Progenitor cell of endocrine pancreas (in vitro differentiated cells): ENCODE measurements around the gene USF1. TPM values are rescaled to one million over a fixed set of nuclear protein-coding genes. Genes with fewer than 3 reads are reported as not detected.

ENCODE experiments used
- total RNA-seq: library from RNA; stranded (reverse); gene quantifications from 2 replicates; pipeline ENCODE4 v1.2.1, GENCODE V29; 2021

Gene USF1
- total RNA-seq, 1 donor from 2014 or later = 88.7 TPM

Other genes starting within 250 kb of the USF1 start
- not detected in 2 replicates for gene LY9, start 249.8 kb downstream of the USF1 start, total RNA-seq
- not detected in 2 replicates for gene CD244, start 183.1 kb downstream of the USF1 start, total RNA-seq
- 0.33 TPM in 1 of 2 replicates, not detected in the other for gene ITLN1, start 160.8 kb downstream of the USF1 start, total RNA-seq
- 1.2 and 1.8 TPM in 2 replicates for gene ITLN2, start 91.2 kb downstream of the USF1 start, total RNA-seq
- 149 and 156 TPM in 2 replicates for gene F11R, start 24.8 kb downstream of the USF1 start, total RNA-seq
- gene TSTD1, start 7.0 kb downstream of the USF1 start, total RNA-seq = 52.0 and 54.7 TPM in 2 replicates
- 0.20 TPM in 1 of 2 replicates, not detected in the other for gene ARHGAP30, start 23.9 kb upstream of the USF1 start, total RNA-seq
- 1.9 and 2.4 TPM in 2 replicates for gene NECTIN4, start 43.6 kb upstream of the USF1 start, total RNA-seq
- gene KLHDC9, start 52.4 kb upstream of the USF1 start, total RNA-seq = 14.7 and 16.7 TPM in 2 replicates
- gene PFDN2, start 72.1 kb upstream of the USF1 start, total RNA-seq = 54.8 and 57.9 TPM in 2 replicates
- 58.6 and 59.0 TPM in 2 replicates for gene NIT1, start 72.1 kb upstream of the USF1 start, total RNA-seq
- 46.9 and 49.3 TPM in 2 replicates for gene DEDD, start 86.7 kb upstream of the USF1 start, total RNA-seq
- gene UFC1, start 108.0 kb upstream of the USF1 start, total RNA-seq = 139 and 150 TPM in 2 replicates
- gene USP21, start 113.5 kb upstream of the USF1 start, total RNA-seq = 48.8 and 51.1 TPM in 2 replicates
- 50.9 and 56.5 TPM in 2 replicates for gene PPOX, start 120.4 kb upstream of the USF1 start, total RNA-seq
- gene B4GALT3, start 131.5 kb upstream of the USF1 start, total RNA-seq = 45.9 and 48.2 TPM in 2 replicates
- gene ADAMTS4, start 153.1 kb upstream of the USF1 start, total RNA-seq = 0.22 and 0.24 TPM in 2 replicates
- 98.2 and 103 TPM in 2 replicates for gene NDUFS2, start 156.4 kb upstream of the USF1 start, total RNA-seq
- 0.60 and 1.5 TPM in 2 replicates for gene FCER1G, start 169.3 kb upstream of the USF1 start, total RNA-seq
- 51.3 and 74.2 TPM in 2 replicates for gene APOA2, start 177.7 kb upstream of the USF1 start, total RNA-seq
- gene TOMM40L, start 180.1 kb upstream of the USF1 start, total RNA-seq = 15.2 and 16.3 TPM in 2 replicates
- gene NR1I3, start 192.2 kb upstream of the USF1 start, total RNA-seq = not detected in 2 replicates
- 0.86 and 1.1 TPM in 2 replicates for gene PCP4L1, start 212.8 kb upstream of the USF1 start, total RNA-seq